H1 (cell line): ENCODE data around the gene TSPAN8. TPM values are rescaled to one million over a fixed set of nuclear protein-coding genes. Genes with fewer than 3 reads are reported as not detected.

Experiments used
- CTCF ChIA-PET: fragments of 300-600 bp; sonication (Branson Sonifier 250); formaldehyde crosslinking; loops from one replicate; lab custom pipeline; 2021; ENCODE audit not compliant: partially characterized antibody; lab: Charles Lee
- POLR2A ChIA-PET: fragments of 300-600 bp; sonication (Branson Sonifier 250); formaldehyde crosslinking; loops from one replicate; lab custom pipeline; 2021; ENCODE audit warnings: inconsistent platforms; ENCODE audit not compliant: partially characterized antibody; lab: Charles Lee
- DNase-seq, 2 experiments: peaks; one replicate each; pipeline versions ENCODE4 v3.0.0 to v3.0.0-alpha.2; 2010 to 2022; ENCODE audit warnings: low spot score in 2 of 2, low read depth in 1 of 2, mixed read lengths in 1 of 2
- FAIRE-seq: peaks from 2 replicates; lab custom pipeline; 2011; peaks lifted over from hg19 to GRCh38; lab: Jason Lieb, UNC
- H2AFZ ChIP-seq: 2 replicates; pipeline ENCODE4 v1.8.1; 2012; ENCODE audit warnings: low read length, inconsistent platforms
- H2AK5ac ChIP-seq: 2 replicates; pipeline ENCODE4 v1.6.1; 2013; ENCODE audit warnings: low read depth, low read length
- H2BK120ac ChIP-seq: replicated peaks from 2 replicates; pipeline ENCODE3; 2013; ENCODE audit warnings: low read depth, low read length, inconsistent platforms
- H2BK12ac ChIP-seq: 2 replicates; pipeline ENCODE4 v1.6.1; 2013; ENCODE audit warnings: low read depth, low read length
- H2BK15ac ChIP-seq: 2 replicates; pipeline ENCODE4 v1.6.1; 2013; ENCODE audit warnings: low read length
- H2BK20ac ChIP-seq: 2 replicates; pipeline ENCODE4 v1.6.1; 2013; ENCODE audit warnings: low read length
- H2BK5ac ChIP-seq: 2 replicates; pipeline ENCODE4 v1.6.1; 2013; ENCODE audit warnings: low read depth, low read length
- H3K14ac ChIP-seq: 2 replicates; pipeline ENCODE4 v1.6.1; 2013; ENCODE audit warnings: inconsistent platforms; ENCODE audit not compliant: insufficient read length
- H3K18ac ChIP-seq: 2 replicates; pipeline ENCODE4 v1.6.1; 2013; ENCODE audit warnings: low read length; ENCODE audit errors: extremely low read depth
- H3K23ac ChIP-seq: 2 replicates; pipeline ENCODE4 v1.6.1; 2013; ENCODE audit warnings: inconsistent platforms; ENCODE audit not compliant: insufficient read length
- H3K23me2 ChIP-seq: 2 replicates; pipeline ENCODE4 v1.6.1; 2013; ENCODE audit warnings: low read depth, low read length
- H3K27ac ChIP-seq: 2 replicates; pipeline ENCODE4 v1.6.1; 2011; ENCODE audit warnings: low read depth, low read length, inconsistent platforms
- H3K27me3 ChIP-seq, 4 experiments: replicated peaks in 1 of 4; 1 replicate in 1 of 4; 2 replicates in 3 of 4; pipeline versions ENCODE4 v1.6.1 to v1.8.1; 2011 to 2013; ENCODE audit warnings: low read length in 3 of 4, mild to moderate bottlenecking in 3 of 4, inconsistent platforms in 2 of 4, mixed read lengths in 2 of 4, moderate library complexity in 1 of 4; ENCODE audit not compliant: control insufficient read depth in 3 of 4, insufficient read depth in 3 of 4; ENCODE audit errors: extremely low read depth in 1 of 4
- H3K36me3 ChIP-seq, 4 experiments: 2 replicates each; pipeline versions ENCODE4 v1.6.1 to v1.8.1; 2011 to 2013; ENCODE audit warnings: mild to moderate bottlenecking in 4 of 4, low read length in 3 of 4, moderate library complexity in 2 of 4, control low read depth in 1 of 4, inconsistent platforms in 1 of 4; ENCODE audit not compliant: insufficient read depth in 4 of 4, control insufficient read depth in 2 of 4
- H3K4ac ChIP-seq: replicated peaks from 2 replicates; pipeline ENCODE3; 2013; ENCODE audit warnings: low read length, low read depth, mixed read lengths, inconsistent platforms; ENCODE audit not compliant: insufficient read length
- H3K4me1 ChIP-seq, 4 experiments: replicated peaks in 1 of 4; 1 replicate in 1 of 4; 2 replicates in 3 of 4; pipeline versions ENCODE4 v1.6.1 to v1.8.1; 2011 to 2013; ENCODE audit warnings: low read length in 3 of 4, inconsistent platforms in 2 of 4, mixed read lengths in 1 of 4; ENCODE audit not compliant: insufficient read depth in 4 of 4, control insufficient read depth in 3 of 4
- H3K4me2 ChIP-seq, 2 experiments: 2 replicates each; pipeline versions ENCODE4 v1.6.1 to v1.8.1; 2011 to 2013; ENCODE audit warnings: low read depth in 2 of 2, low read length in 2 of 2, control low read depth in 1 of 2, inconsistent platforms in 1 of 2, mild to moderate bottlenecking in 1 of 2; ENCODE audit not compliant: insufficient read depth in 1 of 2
- H3K4me3 ChIP-seq, 4 experiments: fragments of 200-600, 300-600 bp in 1 of 4; sonication (generic), shearing (Covaris generic), sonication (Bioruptor Twin) in 1 of 4; 2 replicates each; pipeline versions ENCODE4 v1.5.1 to v1.8.1; 2011 to 2016; ENCODE audit warnings: low read length in 4 of 4, low read depth in 3 of 4, control low read depth in 2 of 4, inconsistent platforms in 2 of 4, mild to moderate bottlenecking in 2 of 4, mixed read lengths in 1 of 4, moderate library complexity in 1 of 4; ENCODE audit not compliant: insufficient read depth in 2 of 4; ENCODE audit errors: extremely low read depth in 1 of 4
- H3K56ac ChIP-seq: replicated peaks from 2 replicates; pipeline ENCODE3; 2013; ENCODE audit warnings: low read depth, mild to moderate bottlenecking, mixed read lengths, low read length, inconsistent platforms; ENCODE audit not compliant: insufficient read length
- H3K79me1 ChIP-seq: 2 replicates; pipeline ENCODE4 v1.6.1; 2013; ENCODE audit warnings: low read depth, low read length, control low read depth
- H3K79me2 ChIP-seq, 2 experiments: 2 replicates each; pipeline versions ENCODE4 v1.6.1 to v1.8.1; 2012 to 2013; ENCODE audit warnings: low read length in 2 of 2, mild to moderate bottlenecking in 2 of 2, inconsistent platforms in 1 of 2; ENCODE audit not compliant: insufficient read depth in 2 of 2, control insufficient read depth in 1 of 2
- H3K9ac ChIP-seq, 4 experiments: replicated peaks in 1 of 4; 1 replicate in 1 of 4; 2 replicates in 3 of 4; pipeline versions ENCODE4 v1.6.1 to v1.8.1; 2011 to 2013; ENCODE audit warnings: low read depth in 3 of 4, low read length in 3 of 4, control low read depth in 2 of 4, mild to moderate bottlenecking in 2 of 4, moderate library complexity in 2 of 4, inconsistent platforms in 1 of 4; ENCODE audit errors: extremely low read depth in 1 of 4
- H3K9me3 ChIP-seq, 2 experiments: 2 replicates each; pipeline versions ENCODE4 v1.6.1 to v1.8.1; 2012 to 2013; ENCODE audit warnings: mild to moderate bottlenecking in 2 of 2, moderate library complexity in 2 of 2, control low read depth in 1 of 2, inconsistent platforms in 1 of 2, low read depth in 1 of 2, low read length in 1 of 2, mixed read lengths in 1 of 2; ENCODE audit not compliant: insufficient read depth in 2 of 2
- H4K20me1 ChIP-seq, 2 experiments: replicated peaks in 1 of 2; 2 replicates each; pipeline versions ENCODE3 to v1.8.1; 2011 to 2013; ENCODE audit warnings: inconsistent platforms in 2 of 2, low read length in 2 of 2, mild to moderate bottlenecking in 1 of 2; ENCODE audit not compliant: insufficient read depth in 2 of 2, control insufficient read depth in 1 of 2
- H4K5ac ChIP-seq: 2 replicates; pipeline ENCODE4 v1.6.1; 2013; ENCODE audit warnings: low read length, low read depth, mixed read lengths, inconsistent platforms; ENCODE audit not compliant: insufficient read length
- H4K8ac ChIP-seq: 2 replicates; pipeline ENCODE4 v1.8.0; 2013; ENCODE audit warnings: mild to moderate bottlenecking, moderate library complexity, low read length, inconsistent platforms; ENCODE audit not compliant: insufficient read depth; ENCODE audit errors: extremely low read depth
- H4K91ac ChIP-seq: replicated peaks from 2 replicates; pipeline ENCODE3; 2013; ENCODE audit warnings: low read length, mixed read lengths, inconsistent platforms; ENCODE audit not compliant: insufficient read length
- CEBPB ChIP-seq: IDR thresholded peaks from 2 replicates; pipeline ENCODE4 v1.6.1; 2012; ENCODE audit warnings: low read depth, low read length
- CHD2 ChIP-seq: IDR thresholded peaks from 2 replicates; pipeline ENCODE4 v1.6.1; 2012; ENCODE audit warnings: low read length, improper control_type of control experiment
- EGR1 ChIP-seq: IDR thresholded peaks from 2 replicates; pipeline ENCODE4 v1.6.1; 2011; ENCODE audit warnings: low read depth, low read length, borderline replicate concordance
- HDAC2 ChIP-seq, 2 experiments: fragments of 300-600 bp in 1 of 2; sonication (generic) in 1 of 2; IDR thresholded peaks; 2 replicates each; pipeline ENCODE4 v1.6.1; 2011 to 2012; ENCODE audit warnings: low read depth in 2 of 2, low read length in 2 of 2, mild to moderate bottlenecking in 2 of 2, moderate library complexity in 2 of 2, borderline replicate concordance in 1 of 2, inconsistent platforms in 1 of 2
- JUN ChIP-seq: IDR thresholded peaks from 2 replicates; pipeline ENCODE4 v1.6.1; 2011; ENCODE audit warnings: low read depth, mild to moderate bottlenecking, improper control_type of control experiment, low read length
- RBBP5 ChIP-seq: IDR thresholded peaks from 2 replicates; pipeline ENCODE4 v1.7.1; 2012; ENCODE audit warnings: low read depth, mild to moderate bottlenecking, inconsistent platforms, low read length, moderate library complexity, borderline replicate concordance
- SP2 ChIP-seq: IDR thresholded peaks from 2 replicates; pipeline ENCODE4 v1.6.1; 2012; ENCODE audit warnings: mild to moderate bottlenecking, low read length, inconsistent platforms
- WGBS, 2 experiments: shearing (Covaris generic) in 1 of 2; methylation state at CpG; one replicate each; pipeline versions ENCODE4 v1.1.6 to v1.1.7; 2013 to 2015; ENCODE audit warnings: low lambda C conversion rate in 2 of 2, mixed read lengths in 2 of 2, inconsistent platforms in 1 of 2, low coverage in 1 of 2, missing lambda C conversion rate in 1 of 2; ENCODE audit not compliant: insufficient replicate concordance in 2 of 2, insufficient coverage in 1 of 2, insufficient read length in 1 of 2; ENCODE audit errors: extremely low coverage in 1 of 2, missing lambda C conversion rate in 1 of 2; 5-methylcytosine and 5-hydroxymethylcytosine counted together
- polyA plus RNA-seq, 7 experiments: library from polyadenylated mRNA; depleted of rRNA in 3 of 7; stranded (reverse) in 5 of 7; unstranded in 2 of 7; fragments of >200 nt in 5 of 7; fragments of 200-250 nt in 2 of 7; gene quantifications; 1 replicate in 5 of 7; 2 replicates in 1 of 7; 4 replicates in 1 of 7; pipeline versions ENCODE4 v1.2.1 to v1.2.3, GENCODE V29; 2011 to 2013; ENCODE audit warnings: missing spikeins in 2 of 7, mixed read lengths in 2 of 7
- total RNA-seq: library from RNA; stranded (reverse); fragmentation: NEBNext Ultra II Directional; extraction: Animal tissue kit (Norgen Biotek cat#: 25700); gene quantifications from 2 replicates; pipeline ENCODE4 v1.2.1, GENCODE V29; 2021
- TF ChIP-seq, protein P1 (sequence below): IDR thresholded peaks from 2 replicates; pipeline ENCODE4 v1.6.1; 2011; ENCODE audit warnings: low read depth, mild to moderate bottlenecking, low read length; ENCODE audit not compliant: insufficient read depth

Gene TSPAN8
- total and polyA plus RNA-seq, 2 of the 8 experiments (the other 6 are each of a cell fraction or from before 2014, with no cell fraction given) = not detected

GRCh38 chr12:71085575-71085974 is 72.2 kb downstream of the TSPAN8 start:
- H2AFZ ChIP-seq = no peak overlapping the region
- no peak overlapping the region for H4K8ac ChIP-seq
- H3K23ac ChIP-seq = no peak overlapping the region
- no peak for TF ChIP-seq EGR1
- no peak for TF ChIP-seq JUN
- TF ChIP-seq CEBPB = no peak
- no peak for TF ChIP-seq RBBP5
- TF ChIP-seq, protein P1, sequence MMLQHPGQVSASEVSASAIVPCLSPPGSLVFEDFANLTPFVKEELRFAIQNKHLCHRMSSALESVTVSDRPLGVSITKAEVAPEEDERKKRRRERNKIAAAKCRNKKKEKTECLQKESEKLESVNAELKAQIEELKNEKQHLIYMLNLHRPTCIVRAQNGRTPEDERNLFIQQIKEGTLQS = no peak
- TF ChIP-seq SP2 = no peak
- TF ChIP-seq HDAC2 (IDR thresholded peaks at IDR 0.05; ENCODE audit: borderline replicate concordance in 1 of 2, low read depth in 2 of 2, low read length in 2 of 2) = no peak
- no peak for TF ChIP-seq CHD2
- TF ChIP-seq, all 59 proteins: peak for 0
- Histone ChIP-seq H3K18ac (no peak overlapping the region), H3K9ac (no peak overlapping the region), H4K91ac (no peak overlapping the region), H3K4ac (no peak overlapping the region), H3K79me1 (no peaks in the 10 kb centered on the region), H3K9me3 (no peaks in the 10 kb centered on the region), H2BK5ac (no peak overlapping the region), H3K27ac (no peak overlapping the region), H2BK20ac (no peak overlapping the region), H3K56ac (no peak overlapping the region), H2BK15ac (no peak overlapping the region), H3K4me3 (no peak overlapping the region), H2AK5ac (no peak overlapping the region), H2BK12ac (no peak overlapping the region), H2BK120ac (no peak overlapping the region), H4K5ac (no peak overlapping the region), H3K79me2 (no peaks in the 10 kb centered on the region), H3K27me3 (no peaks in the 10 kb centered on the region), H3K36me3 (no peaks in the 10 kb centered on the region), H3K4me2 (no peak overlapping the region), H4K20me1 (no peaks in the 10 kb centered on the region), H3K4me1 (no peaks in the 10 kb centered on the region), H3K14ac (no peak overlapping the region), H3K23me2 (no peaks in the 10 kb centered on the region)
- no peak for FAIRE-seq
- no peak for DNase-seq
- ChIA-PET POLR2A (no interaction called here), CTCF (no interaction called here)
- WGBS, 2 experiments = 95% methylated on average over 1 of the region's 1 CpG; no CpG with 5 or more reads in 1 of the 2 experiments
